Thyroid gland (tissue), 4 donors: ENCODE data around the gene EHBP1L1.

Experiments
- CTCF ChIP-seq, 6 experiments: fragments of 200-600 bp in 3 of 6; fragments of 450-650 bp in 3 of 6; sonication (generic) in 3 of 6; IDR thresholded peaks; one replicate each; pipeline ENCODE4 v1.5.1; 2016 to 2019; ENCODE audit warnings: antibody characterized with exemption in 6 of 6, mild to moderate bottlenecking in 2 of 6, inconsistent platforms in 1 of 6, moderate library complexity in 1 of 6
- POLR2A ChIP-seq, 2 donors: fragments of 450-650 bp; IDR thresholded peaks; one replicate each; pipeline ENCODE4 v1.6.1; 2017; ENCODE audit warnings: antibody characterized with exemption in 2 of 2, mild to moderate bottlenecking in 2 of 2, moderate library complexity in 1 of 2

DNA sequence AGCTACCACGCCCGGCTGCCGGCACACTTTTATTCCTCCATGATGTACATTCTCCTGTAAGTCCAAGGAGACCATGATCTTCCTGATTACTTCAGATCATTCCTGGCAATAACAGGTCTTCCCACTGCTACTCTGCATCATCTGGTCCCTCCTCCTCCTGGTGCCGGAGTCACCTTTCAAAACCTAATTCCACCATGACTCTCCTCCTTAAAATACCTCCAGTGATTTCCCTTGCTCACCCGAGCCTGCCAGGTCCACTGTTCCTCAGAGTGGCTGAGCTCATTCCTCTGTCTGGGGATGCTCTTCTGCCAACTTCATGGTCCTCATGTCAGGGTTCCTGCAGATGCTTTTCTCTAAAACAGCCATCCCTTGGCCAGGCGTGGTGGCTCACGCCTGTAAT lies 13.8 kb upstream of the EHBP1L1 start:
- no peak for TF ChIP-seq CTCF (IDR thresholded peaks at IDR 0.05)
- TF ChIP-seq POLR2A (IDR thresholded peaks at IDR 0.05): no peak
